ENCODE results near the gene FLRT1. TPM values are rescaled to one million over a fixed set of nuclear protein-coding genes. Genes with fewer than 3 reads are reported as not detected.

FLRT1 gene
- total RNA-seq, 1 donor from 2014 or later: 0.11 TPM

DNA sequence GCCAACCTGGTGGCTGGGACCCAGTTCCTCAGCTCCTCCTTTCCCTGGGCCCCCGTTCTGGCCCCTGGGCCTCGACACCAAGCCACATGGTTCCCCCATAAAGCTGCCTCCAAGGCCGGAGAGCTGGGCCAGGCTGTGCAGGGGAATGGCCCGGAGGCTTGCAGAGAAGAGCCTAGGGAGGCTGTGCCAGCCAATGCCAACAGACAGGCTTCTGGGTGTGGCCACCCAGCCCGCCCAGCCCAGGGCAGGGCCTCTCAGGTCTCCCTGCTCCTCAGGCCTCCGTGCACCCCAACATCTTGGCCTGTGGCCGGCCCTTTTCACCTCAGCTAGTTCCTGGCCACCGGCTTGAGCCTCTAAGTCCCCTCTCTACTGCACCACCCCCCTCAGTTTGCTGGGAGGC, 17.4 kb upstream of the FLRT1 start:
- Mint-ChIP-seq H3K27me3 (ENCODE audit: insufficient read depth, low read depth) (peaks cover 9% of the 10 kb centered on the region), H3K36me3 (no peaks in the 10 kb centered on the region), H3K9me3 (no peaks in the 10 kb centered on the region), H3K27ac (no peak overlapping the region), H3K4me3 (no peak overlapping the region), H3K4me1 (peaks cover 52% of the 10 kb centered on the region)
- no peak for DNase-seq (ENCODE audit: low spot score)
- peaks cover 5% of the 10 kb centered on the region for H3K27me3 ChIP-seq
- no peaks in the 10 kb centered on the region for H3K36me3 ChIP-seq
- no peak overlapping the region for H3K9ac ChIP-seq
- TF ChIP-seq, protein P1, sequence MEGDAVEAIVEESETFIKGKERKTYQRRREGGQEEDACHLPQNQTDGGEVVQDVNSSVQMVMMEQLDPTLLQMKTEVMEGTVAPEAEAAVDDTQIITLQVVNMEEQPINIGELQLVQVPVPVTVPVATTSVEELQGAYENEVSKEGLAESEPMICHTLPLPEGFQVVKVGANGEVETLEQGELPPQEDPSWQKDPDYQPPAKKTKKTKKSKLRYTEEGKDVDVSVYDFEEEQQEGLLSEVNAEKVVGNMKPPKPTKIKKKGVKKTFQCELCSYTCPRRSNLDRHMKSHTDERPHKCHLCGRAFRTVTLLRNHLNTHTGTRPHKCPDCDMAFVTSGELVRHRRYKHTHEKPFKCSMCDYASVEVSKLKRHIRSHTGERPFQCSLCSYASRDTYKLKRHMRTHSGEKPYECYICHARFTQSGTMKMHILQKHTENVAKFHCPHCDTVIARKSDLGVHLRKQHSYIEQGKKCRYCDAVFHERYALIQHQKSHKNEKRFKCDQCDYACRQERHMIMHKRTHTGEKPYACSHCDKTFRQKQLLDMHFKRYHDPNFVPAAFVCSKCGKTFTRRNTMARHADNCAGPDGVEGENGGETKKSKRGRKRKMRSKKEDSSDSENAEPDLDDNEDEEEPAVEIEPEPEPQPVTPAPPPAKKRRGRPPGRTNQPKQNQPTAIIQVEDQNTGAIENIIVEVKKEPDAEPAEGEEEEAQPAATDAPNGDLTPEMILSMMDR (IDR thresholded peaks at IDR 0.05): no peak
- no peak for TF ChIP-seq EZH2phosphoT487 (IDR thresholded peaks at IDR 0.05)
- TF ChIP-seq EZH2 (IDR thresholded peaks at IDR 0.05): no peak
- H3K27ac ChIP-seq: no peak overlapping the region
- H2AFZ ChIP-seq (replicated peaks): no peak overlapping the region
- no peak overlapping the region for H3K4me2 ChIP-seq
- peaks cover 12% of the 10 kb centered on the region for H4K20me1 ChIP-seq (ENCODE audit: low read depth)
- H3K4me1 ChIP-seq: peaks cover 7% of the 10 kb centered on the region
- no peaks in the 10 kb centered on the region for H3K79me2 ChIP-seq (ENCODE audit: low read depth)
- H3K9me3 ChIP-seq (ENCODE audit: low read depth): no peaks in the 10 kb centered on the region
- H3F3A ChIP-seq (ENCODE audit: low read depth): no peaks in the 10 kb centered on the region
- no peak overlapping the region for H3K4me3 ChIP-seq

GRCh38 chr11:64019106-64020037, 16.4 kb upstream of the FLRT1 start:
- peaks cover 7% of the 10 kb centered on the region for H3K4me1 ChIP-seq
- Mint-ChIP-seq H3K36me3 (no peaks in the 10 kb centered on the region), H3K27ac (peak overlapping the region; percentile 72), H3K9me3 (no peaks in the 10 kb centered on the region), H3K27me3 (ENCODE audit: insufficient read depth, low read depth) (peaks cover 8% of the 10 kb centered on the region), H3K4me3 (no peak overlapping the region), H3K4me1 (peaks cover 54% of the 10 kb centered on the region)
- H3K79me2 ChIP-seq (ENCODE audit: low read depth): no peaks in the 10 kb centered on the region
- H3K4me3 ChIP-seq: no peak overlapping the region
- no peak overlapping the region for H3K9ac ChIP-seq
- no peak overlapping the region for H2AFZ ChIP-seq (replicated peaks)
- no peaks in the 10 kb centered on the region for H3K36me3 ChIP-seq
- H3K9me3 ChIP-seq (ENCODE audit: low read depth): no peaks in the 10 kb centered on the region
- no peak for DNase-seq (ENCODE audit: low spot score)
- no peak overlapping the region for H3K27ac ChIP-seq
- H3K4me2 ChIP-seq: no peak overlapping the region
- TF ChIP-seq EZH2phosphoT487 (IDR thresholded peaks at IDR 0.05): no peak
- TF ChIP-seq, protein P1 (IDR thresholded peaks at IDR 0.05): no peak
- TF ChIP-seq EZH2 (IDR thresholded peaks at IDR 0.05): no peak
- peaks cover 5% of the 10 kb centered on the region for H3K27me3 ChIP-seq
- H3F3A ChIP-seq (ENCODE audit: low read depth): peaks cover 8% of the 10 kb centered on the region
- peaks cover 17% of the 10 kb centered on the region for H4K20me1 ChIP-seq (ENCODE audit: low read depth)

- H3K36me3 Mint-ChIP-seq: no peaks in the 10 kb centered on the region
- Histone ChIP-seq H3F3A (ENCODE audit: low read depth) (peaks cover 13% of the 10 kb centered on the region), H3K79me2 (ENCODE audit: low read depth) (no peaks in the 10 kb centered on the region), H3K9ac (no peak overlapping the region), H4K20me1 (ENCODE audit: low read depth) (peaks cover 14% of the 10 kb centered on the region), H3K4me3 (no peak overlapping the region), H3K27ac (no peak overlapping the region), H3K9me3 (ENCODE audit: low read depth) (no peaks in the 10 kb centered on the region), H3K27me3 (peaks cover 5% of the 10 kb centered on the region), H2AFZ (replicated peaks) (no peak overlapping the region), H3K4me2 (no peak overlapping the region), H3K36me3 (no peaks in the 10 kb centered on the region), H3K4me1 (peaks cover 14% of the 10 kb centered on the region)
- H3K4me1 Mint-ChIP-seq: peaks cover 54% of the 10 kb centered on the region
- no peak overlapping the region for H3K4me3 Mint-ChIP-seq
- peak overlapping the region; percentile 89 for H3K27ac Mint-ChIP-seq
- TF ChIP-seq EZH2 (IDR thresholded peaks at IDR 0.05) (no peak), EZH2phosphoT487 (IDR thresholded peaks at IDR 0.05) (no peak)
- TF ChIP-seq, protein P1 (IDR thresholded peaks at IDR 0.05): no peak
- peaks cover 7% of the 10 kb centered on the region for H3K27me3 Mint-ChIP-seq (ENCODE audit: insufficient read depth, low read depth)
- no peaks in the 10 kb centered on the region for H3K9me3 Mint-ChIP-seq
- no peak for DNase-seq (ENCODE audit: low spot score)
Measured at GRCh38 chr11:64020976-64021756, 14.6 kb upstream of the FLRT1 start.

Measured in neural progenitor cell (in vitro differentiated cells).